HepG2 (cell line): ENCODE measurements around the gene MYOF. TPM values are rescaled to one million over a fixed set of nuclear protein-coding genes. Genes with fewer than 3 reads are reported as not detected.

Experiments used
- ATAC-seq: fragments of 200-7000 bp; cut with Tn5 transposase; 3 replicates; pipeline ENCODE4 v1.9.1; 2020; ENCODE audit warnings: mild to moderate bottlenecking, moderate library complexity
- BruUV-seq: library from RNA; stranded (reverse); fragments of 400-500 nt; replicated peaks from 2 replicates; lab custom pipeline; 2021; lab: Mats Ljungman, UMichigan
- CTCF ChIA-PET: fragments of 300-600 bp; formaldehyde crosslinking; extraction: SDS; loops from one replicate; lab custom pipeline; 2021; ENCODE audit warnings: low total read pairs, inconsistent platforms, low intra/inter-chr PET ratio; lab: Yijun Ruan, JAX
- POLR2A ChIA-PET: fragments of 350-600 bp; sonication (Branson Sonifier 250); formaldehyde crosslinking; loops from one replicate; lab custom pipeline; 2020; ENCODE audit warnings: antibody characterized with exemption, inconsistent platforms; lab: Yijun Ruan, JAX
- DNase-seq: peaks from one replicate; pipeline ENCODE4 v3.0.0-alpha.2; 2015; ENCODE audit warnings: low spot score
- FAIRE-seq: peaks from 3 replicates; lab custom pipeline; 2011; peaks lifted over from hg19 to GRCh38; lab: Jason Lieb, UNC
- H2AFZ ChIP-seq: one replicate; pipeline ENCODE4 v1.6.1; 2011; ENCODE audit warnings: low read length, inconsistent platforms
- H3K27ac ChIP-seq: fragments of 300-600 bp; 3 replicates; pipeline ENCODE4 v1.8.0; 2011; ENCODE audit warnings: mixed run types, mild to moderate bottlenecking, mixed read lengths, low read length, inconsistent platforms; ENCODE audit not compliant: insufficient read depth; ENCODE audit errors: extremely low read length
- H3K27me3 ChIP-seq, 2 experiments: fragments of 200-600 bp in 1 of 2; 2 replicates in 1 of 2; 3 replicates in 1 of 2; pipeline versions ENCODE4 v1.6.0 to v1.8.0; 2011; ENCODE audit warnings: low read length in 2 of 2, mild to moderate bottlenecking in 2 of 2, moderate library complexity in 2 of 2, inconsistent platforms in 1 of 2; ENCODE audit not compliant: insufficient read depth in 2 of 2, control insufficient read depth in 1 of 2
- H3K36me3 ChIP-seq, 2 experiments: fragments of 200-600 bp in 1 of 2; replicated peaks in 1 of 2; 2 replicates in 1 of 2; 3 replicates in 1 of 2; pipeline versions ENCODE4 v1.5.1 to v1.8.0; 2011; ENCODE audit warnings: low read length in 2 of 2, inconsistent platforms in 1 of 2; ENCODE audit not compliant: insufficient read depth in 2 of 2, control insufficient read depth in 1 of 2
- H3K4me1 ChIP-seq: 2 replicates; pipeline ENCODE4 v1.5.1; 2012; ENCODE audit warnings: low read length, inconsistent platforms; ENCODE audit not compliant: insufficient read depth
- H3K4me2 ChIP-seq: 2 replicates; pipeline ENCODE4 v1.6.0; 2011; ENCODE audit warnings: low read depth, low read length, inconsistent platforms
- H3K4me3 ChIP-seq, 3 experiments: fragments of 200-600 bp in 1 of 3; sonication (generic), shearing (Covaris generic) in 1 of 3; replicated peaks in 1 of 3; 2 replicates each; pipeline ENCODE4 v1.5.1; 2011 to 2016; ENCODE audit warnings: low read length in 3 of 3, inconsistent platforms in 2 of 3, low read depth in 2 of 3, mild to moderate bottlenecking in 2 of 3, control low read depth in 1 of 3, mixed read lengths in 1 of 3; ENCODE audit not compliant: insufficient read depth in 1 of 3
- H3K79me2 ChIP-seq: one replicate; pipeline ENCODE4 v1.6.1; 2011; ENCODE audit warnings: low read length, inconsistent platforms; ENCODE audit not compliant: insufficient read depth
- H3K9ac ChIP-seq: 2 replicates; pipeline ENCODE4 v1.6.0; 2011; ENCODE audit warnings: mild to moderate bottlenecking, low read depth, low read length, inconsistent platforms; ENCODE audit not compliant: insufficient read depth
- H3K9me3 ChIP-seq: 2 replicates; pipeline ENCODE4 v1.5.1; 2012; ENCODE audit warnings: mild to moderate bottlenecking, low read length
- H4K20me1 ChIP-seq: 2 replicates; pipeline ENCODE4 v1.6.0; 2011; ENCODE audit warnings: inconsistent platforms, mild to moderate bottlenecking, low read length, moderate library complexity; ENCODE audit not compliant: insufficient read depth
- AHR ChIP-seq: IDR thresholded peaks from 2 replicates; pipeline ENCODE4 v1.6.1; 2018; ENCODE audit warnings: missing genetic modification reagents, missing compliant biosample characterization
- ATAD3A ChIP-seq: sonication (generic); formaldehyde crosslinking; IDR thresholded peaks from 2 replicates; pipeline ENCODE4 v1.4.0; 2020; ENCODE audit warnings: missing genetic modification reagents
- CEBPG ChIP-seq: IDR thresholded peaks from 2 replicates; pipeline ENCODE4 v1.6.1; 2016
- JUNB ChIP-seq: sonication (generic); formaldehyde crosslinking; IDR thresholded peaks from 2 replicates; pipeline ENCODE4 v1.8.0; 2022; ENCODE audit warnings: missing genetic modification reagents, mild to moderate bottlenecking, borderline replicate concordance
- KDM6A ChIP-seq: IDR thresholded peaks from 2 replicates; pipeline ENCODE4 v1.6.1; 2016; ENCODE audit warnings: low read depth
- MAFK ChIP-seq, 2 experiments: IDR thresholded peaks in 1 of 2; conservative IDR thresholded peaks in 1 of 2; 2 replicates each; pipeline ENCODE4 v1.6.1; 2011; ENCODE audit warnings: improper control_type of control experiment in 2 of 2, low read length in 2 of 2
- PBX2 ChIP-seq: IDR thresholded peaks from 2 replicates; pipeline ENCODE4 v1.6.1; 2016; ENCODE audit warnings: control low read depth
- SOX5 ChIP-seq: IDR thresholded peaks from 2 replicates; pipeline ENCODE4 v1.6.1; 2016; ENCODE audit warnings: borderline replicate concordance
- SUZ12 ChIP-seq: fragments of 150-350 bp; IDR thresholded peaks from 2 replicates; pipeline ENCODE4 v1.6.1; 2014; ENCODE audit warnings: low read depth, low read length
- ZNF124 ChIP-seq: sonication (generic); formaldehyde crosslinking; IDR thresholded peaks from 2 replicates; pipeline ENCODE4 v1.4.0; 2020; ENCODE audit warnings: missing genetic modification reagents
- ZNF232 ChIP-seq: sonication (generic); formaldehyde crosslinking; IDR thresholded peaks from 2 replicates; pipeline ENCODE4 v1.4.0; 2020; ENCODE audit warnings: missing genetic modification reagents, borderline replicate concordance
- ZNF263 ChIP-seq: sonication (generic); formaldehyde crosslinking; IDR thresholded peaks from 2 replicates; pipeline ENCODE4 v1.4.0; 2020; ENCODE audit warnings: missing genetic modification reagents
- ZNF280D ChIP-seq: sonication (generic); formaldehyde crosslinking; IDR thresholded peaks from 2 replicates; pipeline ENCODE4 v1.5.1; 2020; ENCODE audit warnings: mild to moderate bottlenecking, missing genetic modification reagents
- ZNF34 ChIP-seq: sonication (generic); formaldehyde crosslinking; IDR thresholded peaks from 2 replicates; pipeline ENCODE4 v1.4.0; 2020; ENCODE audit warnings: mild to moderate bottlenecking, missing genetic modification reagents, borderline replicate concordance
- WGBS: methylation state at CpG from one replicate; pipeline ENCODE4 v1.1.6; 2017; ENCODE audit warnings: low lambda C conversion rate; 5-methylcytosine and 5-hydroxymethylcytosine counted together
- in situ Hi-C: cut with HindIII; loops from 2 replicates; pipeline ENCODE4 v1.10.0; 2017; ENCODE audit warnings: low pct_unique_long_range_greater_than_20kb; ENCODE audit not compliant: extremely low pct_ligation_motif_present
- intact Hi-C: fragments of 100-400 bp; cut with micrococcal nuclease; formaldehyde crosslinking; loops from one replicate; pipeline ENCODE4 v1.10.0; 2022; ENCODE audit not compliant: unreplicated experiment
- polyA plus RNA-seq, 8 experiments: library from polyadenylated mRNA; depleted of rRNA in 3 of 8; stranded (reverse) in 7 of 8; unstranded in 1 of 8; fragments of >200 nt; fragmentation: Illumina TruSeq in 4 of 8; extraction: Trizol in 4 of 8; gene quantifications; 2 replicates each; pipeline versions ENCODE4 v1.2.1 to v1.2.3, GENCODE V29; 2011 to 2016; ENCODE audit warnings: low read depth in 4 of 8, missing spikeins in 1 of 8, mixed read lengths in 1 of 8; ENCODE audit not compliant: insufficient read depth in 1 of 8
- total RNA-seq, 5 experiments: library from RNA; depleted of rRNA; stranded (reverse); fragments of >200 nt; fragmentation: Illumina TruSeq; extraction: Trizol; gene quantifications; 2 replicates each; pipeline ENCODE4 v1.2.3, GENCODE V29; 2016; ENCODE audit warnings: low read depth in 1 of 5

MYOF gene
- total and polyA plus RNA-seq, 2 of the 13 experiments (the other 11 are each of a cell fraction or from before 2014, with no cell fraction given): 0.18 to 0.42 TPM

- Histone ChIP-seq H3K36me3 (no peaks in the 10 kb centered on the region), H3K9me3 (no peaks in the 10 kb centered on the region), H3K27me3 (no peaks in the 10 kb centered on the region), H2AFZ (no peak overlapping the region), H3K4me1 (no peaks in the 10 kb centered on the region), H3K27ac (no peak overlapping the region), H3K4me2 (no peak overlapping the region), H4K20me1 (no peaks in the 10 kb centered on the region), H3K9ac (no peak overlapping the region), H3K79me2 (no peaks in the 10 kb centered on the region), H3K4me3 (no peak overlapping the region)
- CTCF ChIA-PET: no interaction called here
- ATAC-seq: no peak
- in situ Hi-C loops: no loop called here
- no peak for TF ChIP-seq SUZ12
- FAIRE-seq: no peak
- BruUV-seq: no TSS peak
- intact Hi-C loops: no loop called here
- POLR2A ChIA-PET: no interaction called here
- WGBS: 51% methylated on average over 3 of the region's 3 CpGs
- DNase-seq: no peak
Measured at GRCh38 chr10:93390306-93391090, 91.6 kb downstream of the MYOF start.

- Histone ChIP-seq H3K27ac (no peak overlapping the region), H3K4me2 (peak overlapping the region; percentile 66), H3K79me2 (no peaks in the 10 kb centered on the region), H3K4me3 (peak overlapping the region in 2 of 3 experiments; percentile 4 to 26; a peak in 2 of 6 replicates), H3K27me3 (no peaks in the 10 kb centered on the region; a peak in 1 of 5 replicates), H3K9ac (no peak overlapping the region), H3K9me3 (no peaks in the 10 kb centered on the region), H2AFZ (no peak overlapping the region), H3K36me3 (no peaks in the 10 kb centered on the region), H4K20me1 (no peaks in the 10 kb centered on the region), H3K4me1 (no peaks in the 10 kb centered on the region)
- no peak for DNase-seq
- no TSS peak for BruUV-seq
- POLR2A ChIA-PET: no interaction called here
- WGBS: 30% methylated on average over 11 of the region's 14 CpGs
- no peak for FAIRE-seq
- CTCF ChIA-PET: interaction anchor here (0.9 kb wide), 1 partner anchor 96 kb away, joined by 3 read pairs; no protein-coding TSS in a partner anchor
- intact Hi-C loops (no loop called here), in situ Hi-C loops (no loop called here)
- peak; percentile 57 for ATAC-seq
- TF ChIP-seq AHR (CRISPR knock-in tag): no peak
- TF ChIP-seq MAFK (conservative IDR thresholded peaks at IDR 0.05 in 1 of 2, IDR thresholded peaks at IDR 0.05 in 1 of 2; ENCODE audit: low read length in 2 of 2): no peak
- no peak for TF ChIP-seq ZNF124 (CRISPR knock-in tag)
- TF ChIP-seq ZNF232 (CRISPR knock-in tag): no peak
- no peak for TF ChIP-seq ZNF34
- no peak for TF ChIP-seq KDM6A (CRISPR knock-in tag)
- 0 out of 2 replicates have a peak, but pooled peaks have one; percentile 42 for TF ChIP-seq CEBPG (CRISPR knock-in tag)
- no peak for TF ChIP-seq SOX5
- TF ChIP-seq ZNF263 (CRISPR knock-in tag): no peak
- TF ChIP-seq ZNF280D: no peak
- no peak for TF ChIP-seq ATAD3A (CRISPR knock-in tag)
- peak; percentile 70 for TF ChIP-seq PBX2 (CRISPR knock-in tag)
- no peak for TF ChIP-seq JUNB (CRISPR knock-in tag)
Measured at GRCh38 chr10:93386631-93387369, 95.3 kb downstream of the MYOF start.
